Mucosa of stomach (tissue), 1 donor: ENCODE results near the gene FAM174C.

Source experiments
- H3K27me3 ChIP-seq: one replicate; pipeline ENCODE4 v1.7.0; 2013; ENCODE audit warnings: mild to moderate bottlenecking, low read length; ENCODE audit not compliant: control insufficient read depth, insufficient read depth
- H3K36me3 ChIP-seq: one replicate; pipeline ENCODE4 v1.7.0; 2013; ENCODE audit warnings: low read length; ENCODE audit not compliant: control insufficient read depth, insufficient read depth
- H3K4me1 ChIP-seq: one replicate; pipeline ENCODE4 v1.7.0; 2013; ENCODE audit warnings: mild to moderate bottlenecking, low read length; ENCODE audit not compliant: control insufficient read depth, insufficient read depth
- H3K4me3 ChIP-seq: one replicate; pipeline ENCODE4 v1.7.0; 2013; ENCODE audit warnings: low read length
- H3K9ac ChIP-seq: one replicate; pipeline ENCODE4 v1.7.0; 2013; ENCODE audit warnings: mild to moderate bottlenecking, low read length, moderate library complexity
- H3K9me3 ChIP-seq: one replicate; pipeline ENCODE4 v1.7.0; 2013; ENCODE audit warnings: mild to moderate bottlenecking, low read length, moderate library complexity; ENCODE audit not compliant: control insufficient read depth
- donor health status: Pancreatic carcinoma.

Gene FAM174C

DNA sequence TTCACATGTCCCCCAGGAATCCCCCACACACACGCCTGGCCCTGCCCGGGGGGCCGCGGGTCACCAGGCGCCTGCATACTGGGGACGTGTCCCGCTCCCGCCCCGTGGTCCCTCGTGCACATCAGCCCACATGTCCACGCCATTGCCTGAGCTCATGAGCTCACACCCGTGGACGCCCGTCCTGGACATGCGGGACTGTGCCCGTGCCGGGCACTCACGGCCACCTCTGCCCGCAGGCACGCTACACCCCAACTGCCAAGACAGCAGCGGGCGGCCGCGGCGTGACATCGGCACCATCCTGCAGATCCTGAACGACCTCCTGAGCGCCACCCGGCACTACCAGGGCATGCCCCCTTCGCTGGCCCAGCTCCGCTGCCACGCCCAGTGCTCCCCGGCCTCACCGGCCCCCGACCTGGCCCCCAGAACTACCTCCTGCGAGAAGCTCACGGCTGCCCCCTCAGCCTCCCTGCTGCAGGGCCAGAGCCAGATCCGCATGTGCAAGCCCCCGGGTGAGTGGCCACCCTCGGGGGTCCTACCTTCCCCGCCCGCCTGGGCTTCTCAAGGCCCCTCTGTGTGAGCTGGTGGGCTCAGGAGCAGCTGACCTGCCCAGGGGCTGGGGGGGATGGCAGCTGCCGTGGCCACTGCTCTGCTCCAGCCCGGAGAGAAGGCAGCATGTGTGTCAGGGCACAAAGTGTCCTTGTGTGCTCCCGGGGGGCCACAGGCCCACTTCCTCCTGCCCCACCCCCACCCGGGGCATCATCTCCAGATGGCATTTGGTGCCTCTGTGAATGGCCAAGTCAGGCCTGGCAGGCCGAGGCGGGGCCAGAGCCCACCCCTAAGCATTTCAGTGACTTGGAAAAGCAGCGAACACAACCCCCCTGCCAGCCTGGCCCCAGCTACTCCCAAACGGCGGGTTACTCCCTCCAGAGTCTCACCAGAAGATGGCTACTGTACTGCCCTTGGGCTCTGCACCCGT is 19.9 kb upstream of the FAM174C start:
- H3K4me1 ChIP-seq = peaks cover 61% of the 10 kb centered on the region
- peak overlapping the region; percentile 33 for H3K9ac ChIP-seq
- H3K9me3 ChIP-seq = no peaks in the 10 kb centered on the region
- H3K4me3 ChIP-seq = no peak overlapping the region
- peaks cover 40% of the 10 kb centered on the region for H3K36me3 ChIP-seq
- H3K27me3 ChIP-seq = no peaks in the 10 kb centered on the region

DNA sequence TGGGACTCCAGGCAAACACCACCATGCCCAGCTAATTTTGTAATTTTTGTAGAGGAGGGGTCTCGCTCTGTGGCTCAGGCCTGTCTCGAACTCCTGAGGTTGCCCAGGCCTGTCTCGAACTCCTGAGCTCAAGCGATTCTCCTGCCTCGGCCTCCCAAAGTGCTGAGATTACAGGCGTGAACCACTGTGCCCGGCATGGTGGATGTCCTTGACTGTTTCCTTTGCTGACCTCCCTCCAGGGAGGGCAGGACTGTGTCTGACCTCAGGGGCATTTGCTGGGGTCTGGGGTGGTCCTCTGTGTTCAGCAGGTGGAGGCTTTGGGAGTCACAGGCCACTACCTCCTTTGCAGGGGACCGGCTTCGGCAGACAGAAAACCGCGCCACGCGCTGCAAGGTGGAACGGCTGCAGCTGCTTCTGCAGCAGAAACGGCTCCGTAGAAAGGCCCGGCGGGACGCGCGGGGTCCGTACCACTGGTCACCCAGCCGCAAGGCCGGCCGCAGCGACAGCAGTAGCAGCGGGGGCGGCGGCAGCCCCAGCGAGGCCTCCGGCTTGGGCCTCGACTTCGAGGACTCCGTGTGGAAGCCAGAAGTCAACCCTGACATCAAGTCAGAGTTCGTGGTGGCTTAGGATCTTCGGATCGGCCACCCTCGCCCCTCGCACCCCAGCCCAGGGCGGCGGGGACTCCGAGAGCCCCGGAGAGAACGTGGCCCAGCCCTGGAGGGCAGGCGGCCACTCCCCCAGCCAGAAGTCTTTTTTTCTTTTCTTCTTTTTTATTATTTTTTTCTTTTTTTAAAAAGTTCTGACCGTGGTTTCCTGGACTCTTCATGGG is 18.5 kb upstream of the FAM174C start:
- H3K36me3 ChIP-seq = peaks cover 34% of the 10 kb centered on the region
- no peak overlapping the region for H3K9ac ChIP-seq
- H3K4me3 ChIP-seq = no peak overlapping the region
- H3K4me1 ChIP-seq = peaks cover 67% of the 10 kb centered on the region
- H3K9me3 ChIP-seq = no peaks in the 10 kb centered on the region
- H3K27me3 ChIP-seq = no peaks in the 10 kb centered on the region

DNA sequence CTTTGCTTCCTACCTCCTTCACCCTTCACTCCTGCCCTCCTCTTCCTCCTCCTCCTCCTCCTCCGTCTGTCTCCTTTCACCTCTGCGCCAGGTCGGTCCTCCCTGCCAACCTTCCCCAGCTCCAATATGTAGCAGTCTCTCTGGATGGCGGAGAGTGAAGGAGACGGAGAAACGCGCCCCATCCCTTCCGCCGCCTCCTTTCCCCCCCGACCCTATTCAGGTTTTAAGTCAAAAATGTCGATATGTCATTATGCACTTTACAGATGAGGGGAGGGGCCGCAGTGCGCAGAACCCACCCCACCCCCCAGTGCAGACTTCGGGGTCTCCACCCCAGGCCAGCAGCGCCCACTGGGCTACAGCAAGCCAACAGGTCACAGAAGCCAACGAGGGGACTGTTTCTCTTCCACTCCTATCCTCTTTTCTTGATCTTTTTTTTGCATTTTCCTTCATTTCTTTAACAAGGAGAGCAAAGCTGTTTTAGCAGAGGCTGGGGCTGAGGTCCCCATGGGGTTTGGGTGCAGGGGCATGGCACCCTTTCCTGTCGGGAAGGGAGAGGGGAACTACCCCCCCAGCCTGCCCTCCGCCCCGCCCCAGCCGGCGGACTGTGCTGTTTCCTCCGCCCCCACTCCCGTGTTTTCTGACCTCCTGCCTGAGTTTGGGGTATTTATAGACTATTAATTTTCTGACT is 17.7 kb upstream of the FAM174C start:
- no peak overlapping the region for H3K9ac ChIP-seq
- peaks cover 74% of the 10 kb centered on the region for H3K4me1 ChIP-seq
- no peak overlapping the region for H3K4me3 ChIP-seq
- H3K36me3 ChIP-seq = peaks cover 32% of the 10 kb centered on the region
- no peaks in the 10 kb centered on the region for H3K9me3 ChIP-seq
- H3K27me3 ChIP-seq = no peaks in the 10 kb centered on the region

DNA sequence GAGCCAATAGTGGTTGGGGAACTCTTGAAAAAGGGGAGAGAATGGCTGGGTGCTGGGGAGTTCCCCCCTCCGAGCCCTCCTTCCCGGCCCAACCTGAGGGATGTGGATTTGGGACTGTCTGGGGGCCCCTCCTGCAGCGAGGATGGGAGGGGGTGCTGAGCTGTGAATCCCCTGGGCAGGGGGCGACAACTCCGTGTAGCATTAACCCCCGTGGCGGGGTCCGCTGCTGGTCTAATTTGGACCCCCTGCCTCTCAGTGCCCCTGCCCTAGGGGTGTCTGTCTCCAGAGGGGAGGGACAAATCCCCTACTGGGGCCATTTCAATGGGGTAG is 17.2 kb upstream of the FAM174C start:
- Histone ChIP-seq H3K9ac (no peak overlapping the region), H3K4me1 (peaks cover 79% of the 10 kb centered on the region), H3K27me3 (no peaks in the 10 kb centered on the region), H3K9me3 (no peaks in the 10 kb centered on the region), H3K36me3 (peaks cover 32% of the 10 kb centered on the region), H3K4me3 (no peak overlapping the region)

DNA sequence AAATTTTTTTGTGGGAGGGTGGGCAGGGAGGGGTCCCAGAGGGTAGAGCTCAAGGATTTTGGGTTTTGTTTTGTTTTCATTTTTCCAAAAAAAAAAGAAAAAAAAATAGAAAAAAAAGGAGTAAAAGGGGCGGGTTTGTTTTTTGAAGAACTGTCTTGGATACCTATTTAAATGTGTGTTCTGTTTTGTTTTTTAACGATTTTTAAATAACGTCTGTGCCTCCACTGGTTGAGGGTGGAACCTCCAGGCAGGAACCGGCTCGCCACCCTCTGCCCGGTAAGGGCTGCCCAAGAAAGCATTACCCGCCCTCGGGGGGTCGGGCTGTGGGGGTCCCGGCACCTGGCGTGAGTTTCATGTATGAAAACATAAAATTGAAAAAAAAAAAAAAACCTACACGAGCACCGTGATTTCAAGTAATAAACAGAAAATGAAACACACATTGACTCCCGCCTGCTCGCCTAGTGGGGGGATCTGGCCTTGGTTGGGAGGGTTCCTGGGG is 16.6 kb upstream of the FAM174C start:
- Histone ChIP-seq H3K36me3 (peaks cover 32% of the 10 kb centered on the region), H3K4me3 (peak overlapping the region; percentile 12), H3K9me3 (no peaks in the 10 kb centered on the region), H3K9ac (peak overlapping the region; percentile 65), H3K4me1 (peaks cover 77% of the 10 kb centered on the region), H3K27me3 (no peaks in the 10 kb centered on the region)

DNA sequence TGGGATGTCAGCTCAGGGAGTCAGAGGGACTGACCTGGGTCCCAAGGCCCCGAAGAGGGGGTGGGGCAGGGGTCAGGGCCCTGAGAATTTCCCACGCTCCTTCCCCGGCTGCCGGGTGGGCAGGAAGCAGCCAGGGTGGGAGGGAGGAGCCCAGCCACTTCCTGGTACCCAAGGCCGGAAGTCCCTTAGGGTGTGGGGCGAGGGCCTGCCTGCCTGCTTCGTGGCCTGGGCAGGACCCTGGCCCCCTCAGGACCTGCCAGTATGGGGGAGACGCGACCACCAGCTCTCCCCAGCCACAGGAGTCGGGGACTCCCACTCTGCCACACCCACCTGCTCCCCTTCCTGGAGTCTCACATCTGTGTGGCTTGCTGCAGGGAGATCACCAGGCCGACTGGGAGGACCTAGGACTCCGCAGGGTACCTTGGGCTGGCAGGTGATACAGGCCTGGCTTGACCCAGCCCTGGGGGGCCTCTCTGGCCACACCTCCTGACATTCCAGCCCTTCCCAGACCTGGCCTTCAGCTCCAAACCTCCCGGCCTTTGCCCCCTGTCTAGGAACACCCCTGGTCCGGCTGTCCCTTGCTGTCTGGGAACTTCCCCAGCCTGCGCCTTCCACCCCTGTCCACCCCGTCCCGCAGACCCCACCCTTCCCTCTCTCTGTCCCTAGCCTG is 16.0 kb upstream of the FAM174C start:
- Histone ChIP-seq H3K36me3 (peaks cover 31% of the 10 kb centered on the region), H3K4me1 (peaks cover 72% of the 10 kb centered on the region), H3K4me3 (peak overlapping the region; percentile 12), H3K9me3 (no peaks in the 10 kb centered on the region), H3K9ac (peak overlapping the region; percentile 65), H3K27me3 (no peaks in the 10 kb centered on the region)

DNA sequence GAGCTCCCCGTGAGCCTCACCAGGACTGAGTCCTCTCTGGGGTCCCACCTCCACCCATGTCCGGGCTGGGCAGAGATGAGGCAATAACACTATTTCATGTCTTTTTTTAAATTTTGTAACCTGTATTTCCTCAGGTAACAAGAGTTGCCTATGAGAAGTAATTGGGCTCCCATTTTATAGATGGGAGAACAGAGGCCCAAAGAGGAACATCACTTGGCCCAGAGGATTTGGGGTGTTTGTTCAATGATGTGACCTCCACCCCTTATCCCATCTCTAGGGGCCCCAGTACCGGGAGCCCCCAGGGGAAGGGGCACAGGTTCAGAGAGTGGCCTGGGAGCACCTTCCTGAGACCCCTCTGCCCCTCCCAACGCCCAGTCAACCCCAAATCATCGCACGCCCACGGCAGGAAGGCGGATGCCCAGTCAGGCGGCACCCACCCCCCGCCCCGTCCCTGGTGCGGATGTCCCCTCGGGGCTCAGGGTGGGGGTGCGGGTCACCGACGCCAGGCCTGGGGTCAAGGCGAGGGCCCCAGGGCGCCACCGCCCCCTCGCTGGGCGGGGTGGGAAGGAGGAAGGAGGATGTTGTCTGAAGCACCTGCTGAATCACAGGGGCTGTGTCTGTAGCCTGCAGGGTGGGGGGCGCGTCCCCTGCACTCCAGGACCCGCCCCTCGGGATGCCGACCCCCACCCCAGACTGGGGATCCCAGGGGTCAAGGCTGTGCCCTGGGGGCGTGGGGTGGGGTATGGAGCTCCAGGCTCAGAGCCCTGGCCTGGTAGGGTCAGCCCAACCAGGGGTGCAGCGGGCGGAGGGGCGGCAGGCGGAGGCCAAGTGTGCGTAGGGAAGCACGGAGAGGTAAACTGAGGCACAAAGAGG is 15.2 kb upstream of the FAM174C start:
- H3K9me3 ChIP-seq = no peaks in the 10 kb centered on the region

DNA sequence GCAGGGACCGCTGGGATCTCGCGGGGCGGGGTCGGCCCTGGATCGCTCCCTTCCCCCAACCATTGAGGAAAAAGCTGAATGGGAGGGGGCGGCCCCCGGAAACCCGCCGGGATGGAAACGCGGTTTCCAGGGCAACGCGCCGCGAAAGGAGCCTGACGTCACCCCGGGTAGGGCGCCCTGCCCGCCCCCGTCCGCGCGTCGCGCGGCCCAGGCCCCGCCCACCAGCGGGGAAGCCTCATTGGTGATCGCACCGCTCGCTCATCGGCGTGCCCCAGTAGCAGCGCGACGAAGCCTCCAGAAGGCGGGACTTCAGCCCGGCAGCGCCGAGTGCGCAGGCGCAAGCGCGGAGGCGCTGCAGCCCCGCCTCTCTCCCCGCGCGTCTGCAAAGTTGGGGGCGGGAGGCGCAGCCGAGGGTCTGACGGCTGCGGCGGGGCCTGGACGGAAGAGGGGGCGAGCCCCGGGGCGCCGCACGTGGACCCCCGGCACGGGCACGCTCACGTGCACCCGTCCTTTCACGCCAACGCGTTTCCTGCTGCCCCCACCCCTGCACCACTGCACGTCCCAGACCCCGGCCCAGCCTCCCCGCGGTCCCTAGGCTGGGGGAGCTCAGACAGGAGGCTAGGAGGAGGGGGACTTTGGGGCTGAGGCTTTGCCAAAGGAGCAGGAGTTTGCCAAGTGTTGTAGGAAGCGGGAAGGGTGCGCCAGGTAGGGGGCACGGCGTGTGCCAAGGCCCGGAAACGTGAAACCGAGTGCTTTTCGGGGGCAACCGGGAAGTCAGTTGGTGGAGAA is 14.4 kb upstream of the FAM174C start:
- H3K9me3 ChIP-seq = no peaks in the 10 kb centered on the region
- peak overlapping the region; percentile 92 for H3K4me3 ChIP-seq
- peak overlapping the region; percentile 91 for H3K9ac ChIP-seq
- peaks cover 14% of the 10 kb centered on the region for H3K36me3 ChIP-seq
- peaks cover 71% of the 10 kb centered on the region for H3K4me1 ChIP-seq
- H3K27me3 ChIP-seq = no peaks in the 10 kb centered on the region

More for the DNA sequence above, 15.2 kb upstream of the FAM174C start:
- H3K4me3 ChIP-seq = no peak overlapping the region
- H3K36me3 ChIP-seq = peaks cover 23% of the 10 kb centered on the region
- H3K9ac ChIP-seq = peak overlapping the region; percentile 65
- peaks cover 72% of the 10 kb centered on the region for H3K4me1 ChIP-seq
- H3K27me3 ChIP-seq = no peaks in the 10 kb centered on the region

DNA sequence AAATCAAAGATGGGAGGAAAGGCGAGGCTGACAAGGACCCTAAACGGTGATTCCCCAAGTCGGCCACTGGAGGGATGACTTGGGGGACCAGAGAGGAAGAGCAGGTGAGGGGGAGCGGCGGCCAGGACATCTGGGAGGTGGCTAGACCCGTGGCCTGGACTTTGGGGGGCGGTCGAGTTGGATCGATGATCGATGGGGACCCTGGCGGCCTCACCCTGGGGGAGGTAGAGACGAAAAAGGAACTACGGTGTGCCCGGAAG is 13.9 kb upstream of the FAM174C start:
- H3K9ac ChIP-seq = peak overlapping the region; percentile 91
- peaks cover 13% of the 10 kb centered on the region for H3K36me3 ChIP-seq
- H3K4me3 ChIP-seq = peak overlapping the region; percentile 92
- H3K9me3 ChIP-seq = no peaks in the 10 kb centered on the region
- no peaks in the 10 kb centered on the region for H3K27me3 ChIP-seq
- peaks cover 75% of the 10 kb centered on the region for H3K4me1 ChIP-seq

DNA sequence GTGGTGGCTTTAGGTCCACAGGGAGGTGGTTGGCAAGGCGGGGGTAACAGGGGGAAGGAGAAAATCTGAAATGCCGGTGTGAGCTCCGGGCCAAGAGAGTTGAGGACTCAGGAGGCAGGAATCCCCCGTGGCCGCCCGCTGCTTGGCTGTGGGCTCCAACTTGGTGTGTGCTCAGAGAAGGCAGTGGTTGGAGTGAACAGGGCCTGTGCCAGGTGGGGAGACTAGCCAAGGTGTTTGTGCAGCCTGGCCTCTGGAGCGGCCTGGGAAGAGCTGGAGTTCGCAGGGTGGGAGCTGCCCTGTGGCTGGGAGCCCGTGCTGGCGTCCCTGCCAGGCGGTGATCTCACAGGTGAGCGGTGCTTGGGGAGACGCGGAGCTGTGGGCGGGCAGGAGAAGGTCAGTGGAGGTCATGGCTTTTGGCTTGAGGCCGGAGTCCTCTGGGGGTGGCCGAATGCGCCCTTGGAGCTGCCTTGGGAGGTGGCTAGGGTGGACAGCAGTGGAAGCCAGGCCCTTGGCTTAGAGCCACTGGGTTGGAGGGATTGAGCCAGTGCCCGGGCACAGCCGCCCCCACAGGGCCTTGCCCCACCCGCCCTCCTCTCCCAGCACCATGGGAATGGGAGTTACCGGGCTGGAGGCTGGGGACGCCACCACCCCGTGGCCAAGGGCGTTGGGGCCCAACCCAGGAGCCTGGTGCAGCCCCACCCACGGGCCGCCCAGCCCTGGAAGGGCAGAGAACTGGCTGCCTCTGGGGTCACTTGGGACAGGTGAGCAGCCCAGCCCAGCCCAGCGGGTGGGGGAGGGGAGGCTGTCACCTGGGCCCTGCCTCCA is 13.3 kb upstream of the FAM174C start:
- Histone ChIP-seq H3K27me3 (no peaks in the 10 kb centered on the region), H3K9ac (peak overlapping the region; percentile 91), H3K4me1 (peaks cover 76% of the 10 kb centered on the region), H3K9me3 (no peaks in the 10 kb centered on the region), H3K36me3 (peaks cover 7% of the 10 kb centered on the region), H3K4me3 (peak overlapping the region; percentile 92)
